H1 (cell line): Measurements from ENCODE around the gene NUPR1. TPM values are rescaled to one million over a fixed set of nuclear protein-coding genes. Genes with fewer than 3 reads are reported as not detected.

ENCODE experiments used
- CTCF ChIA-PET: fragments of 300-600 bp; sonication (Branson Sonifier 250); formaldehyde crosslinking; loops from one replicate; lab custom pipeline; 2021; ENCODE audit not compliant: partially characterized antibody; lab: Charles Lee
- POLR2A ChIA-PET: fragments of 300-600 bp; sonication (Branson Sonifier 250); formaldehyde crosslinking; loops from one replicate; lab custom pipeline; 2021; ENCODE audit warnings: inconsistent platforms; ENCODE audit not compliant: partially characterized antibody; lab: Charles Lee
- DNase-seq, 2 experiments: peaks; one replicate each; pipeline versions ENCODE4 v3.0.0 to v3.0.0-alpha.2; 2010 to 2022; ENCODE audit warnings: low spot score in 2 of 2, low read depth in 1 of 2, mixed read lengths in 1 of 2
- FAIRE-seq: peaks from 2 replicates; lab custom pipeline; 2011; peaks lifted over from hg19 to GRCh38; lab: Jason Lieb, UNC
- H2AFZ ChIP-seq: 2 replicates; pipeline ENCODE4 v1.8.1; 2012; ENCODE audit warnings: low read length, inconsistent platforms
- H2AK5ac ChIP-seq: 2 replicates; pipeline ENCODE4 v1.6.1; 2013; ENCODE audit warnings: low read depth, low read length
- H2BK120ac ChIP-seq: replicated peaks from 2 replicates; pipeline ENCODE3; 2013; ENCODE audit warnings: low read depth, low read length, inconsistent platforms
- H2BK12ac ChIP-seq: 2 replicates; pipeline ENCODE4 v1.6.1; 2013; ENCODE audit warnings: low read depth, low read length
- H2BK15ac ChIP-seq: 2 replicates; pipeline ENCODE4 v1.6.1; 2013; ENCODE audit warnings: low read length
- H2BK20ac ChIP-seq: 2 replicates; pipeline ENCODE4 v1.6.1; 2013; ENCODE audit warnings: low read length
- H2BK5ac ChIP-seq: 2 replicates; pipeline ENCODE4 v1.6.1; 2013; ENCODE audit warnings: low read depth, low read length
- H3K14ac ChIP-seq: 2 replicates; pipeline ENCODE4 v1.6.1; 2013; ENCODE audit warnings: inconsistent platforms; ENCODE audit not compliant: insufficient read length
- H3K18ac ChIP-seq: 2 replicates; pipeline ENCODE4 v1.6.1; 2013; ENCODE audit warnings: low read length; ENCODE audit errors: extremely low read depth
- H3K23ac ChIP-seq: 2 replicates; pipeline ENCODE4 v1.6.1; 2013; ENCODE audit warnings: inconsistent platforms; ENCODE audit not compliant: insufficient read length
- H3K23me2 ChIP-seq: 2 replicates; pipeline ENCODE4 v1.6.1; 2013; ENCODE audit warnings: low read depth, low read length
- H3K27ac ChIP-seq: 2 replicates; pipeline ENCODE4 v1.6.1; 2011; ENCODE audit warnings: low read depth, low read length, inconsistent platforms
- H3K27me3 ChIP-seq, 4 experiments: replicated peaks in 1 of 4; 1 replicate in 1 of 4; 2 replicates in 3 of 4; pipeline versions ENCODE4 v1.6.1 to v1.8.1; 2011 to 2013; ENCODE audit warnings: low read length in 3 of 4, mild to moderate bottlenecking in 3 of 4, inconsistent platforms in 2 of 4, mixed read lengths in 2 of 4, moderate library complexity in 1 of 4; ENCODE audit not compliant: control insufficient read depth in 3 of 4, insufficient read depth in 3 of 4; ENCODE audit errors: extremely low read depth in 1 of 4
- H3K36me3 ChIP-seq, 4 experiments: 2 replicates each; pipeline versions ENCODE4 v1.6.1 to v1.8.1; 2011 to 2013; ENCODE audit warnings: mild to moderate bottlenecking in 4 of 4, low read length in 3 of 4, moderate library complexity in 2 of 4, control low read depth in 1 of 4, inconsistent platforms in 1 of 4; ENCODE audit not compliant: insufficient read depth in 4 of 4, control insufficient read depth in 2 of 4
- H3K4ac ChIP-seq: replicated peaks from 2 replicates; pipeline ENCODE3; 2013; ENCODE audit warnings: low read length, low read depth, mixed read lengths, inconsistent platforms; ENCODE audit not compliant: insufficient read length
- H3K4me1 ChIP-seq, 4 experiments: replicated peaks in 1 of 4; 1 replicate in 1 of 4; 2 replicates in 3 of 4; pipeline versions ENCODE4 v1.6.1 to v1.8.1; 2011 to 2013; ENCODE audit warnings: low read length in 3 of 4, inconsistent platforms in 2 of 4, mixed read lengths in 1 of 4; ENCODE audit not compliant: insufficient read depth in 4 of 4, control insufficient read depth in 3 of 4
- H3K4me2 ChIP-seq, 2 experiments: 2 replicates each; pipeline versions ENCODE4 v1.6.1 to v1.8.1; 2011 to 2013; ENCODE audit warnings: low read depth in 2 of 2, low read length in 2 of 2, control low read depth in 1 of 2, inconsistent platforms in 1 of 2, mild to moderate bottlenecking in 1 of 2; ENCODE audit not compliant: insufficient read depth in 1 of 2
- H3K4me3 ChIP-seq, 4 experiments: fragments of 200-600, 300-600 bp in 1 of 4; sonication (generic), shearing (Covaris generic), sonication (Bioruptor Twin) in 1 of 4; 2 replicates each; pipeline versions ENCODE4 v1.5.1 to v1.8.1; 2011 to 2016; ENCODE audit warnings: low read length in 4 of 4, low read depth in 3 of 4, control low read depth in 2 of 4, inconsistent platforms in 2 of 4, mild to moderate bottlenecking in 2 of 4, mixed read lengths in 1 of 4, moderate library complexity in 1 of 4; ENCODE audit not compliant: insufficient read depth in 2 of 4; ENCODE audit errors: extremely low read depth in 1 of 4
- H3K56ac ChIP-seq: replicated peaks from 2 replicates; pipeline ENCODE3; 2013; ENCODE audit warnings: low read depth, mild to moderate bottlenecking, mixed read lengths, low read length, inconsistent platforms; ENCODE audit not compliant: insufficient read length
- H3K79me1 ChIP-seq: 2 replicates; pipeline ENCODE4 v1.6.1; 2013; ENCODE audit warnings: low read depth, low read length, control low read depth
- H3K79me2 ChIP-seq, 2 experiments: 2 replicates each; pipeline versions ENCODE4 v1.6.1 to v1.8.1; 2012 to 2013; ENCODE audit warnings: low read length in 2 of 2, mild to moderate bottlenecking in 2 of 2, inconsistent platforms in 1 of 2; ENCODE audit not compliant: insufficient read depth in 2 of 2, control insufficient read depth in 1 of 2
- H3K9ac ChIP-seq, 4 experiments: replicated peaks in 1 of 4; 1 replicate in 1 of 4; 2 replicates in 3 of 4; pipeline versions ENCODE4 v1.6.1 to v1.8.1; 2011 to 2013; ENCODE audit warnings: low read depth in 3 of 4, low read length in 3 of 4, control low read depth in 2 of 4, mild to moderate bottlenecking in 2 of 4, moderate library complexity in 2 of 4, inconsistent platforms in 1 of 4; ENCODE audit errors: extremely low read depth in 1 of 4
- H3K9me3 ChIP-seq, 2 experiments: 2 replicates each; pipeline versions ENCODE4 v1.6.1 to v1.8.1; 2012 to 2013; ENCODE audit warnings: mild to moderate bottlenecking in 2 of 2, moderate library complexity in 2 of 2, control low read depth in 1 of 2, inconsistent platforms in 1 of 2, low read depth in 1 of 2, low read length in 1 of 2, mixed read lengths in 1 of 2; ENCODE audit not compliant: insufficient read depth in 2 of 2
- H4K20me1 ChIP-seq, 2 experiments: replicated peaks in 1 of 2; 2 replicates each; pipeline versions ENCODE3 to v1.8.1; 2011 to 2013; ENCODE audit warnings: inconsistent platforms in 2 of 2, low read length in 2 of 2, mild to moderate bottlenecking in 1 of 2; ENCODE audit not compliant: insufficient read depth in 2 of 2, control insufficient read depth in 1 of 2
- H4K5ac ChIP-seq: 2 replicates; pipeline ENCODE4 v1.6.1; 2013; ENCODE audit warnings: low read length, low read depth, mixed read lengths, inconsistent platforms; ENCODE audit not compliant: insufficient read length
- H4K8ac ChIP-seq: 2 replicates; pipeline ENCODE4 v1.8.0; 2013; ENCODE audit warnings: mild to moderate bottlenecking, moderate library complexity, low read length, inconsistent platforms; ENCODE audit not compliant: insufficient read depth; ENCODE audit errors: extremely low read depth
- H4K91ac ChIP-seq: replicated peaks from 2 replicates; pipeline ENCODE3; 2013; ENCODE audit warnings: low read length, mixed read lengths, inconsistent platforms; ENCODE audit not compliant: insufficient read length
- CHD1 ChIP-seq: IDR thresholded peaks from 2 replicates; pipeline ENCODE4 v1.6.1; 2012; ENCODE audit warnings: low read depth, low read length, improper control_type of control experiment
- CHD2 ChIP-seq: IDR thresholded peaks from 2 replicates; pipeline ENCODE4 v1.6.1; 2012; ENCODE audit warnings: low read length, improper control_type of control experiment
- E2F6 ChIP-seq: IDR thresholded peaks from 2 replicates; pipeline ENCODE4 v1.6.1; 2012; ENCODE audit warnings: inconsistent platforms
- FOSL1 ChIP-seq: IDR thresholded peaks from 2 replicates; pipeline ENCODE4 v1.6.1; 2011; ENCODE audit warnings: mild to moderate bottlenecking, low read depth, low read length, moderate library complexity; ENCODE audit not compliant: insufficient read depth
- HDAC2 ChIP-seq, 2 experiments: fragments of 300-600 bp in 1 of 2; sonication (generic) in 1 of 2; IDR thresholded peaks; 2 replicates each; pipeline ENCODE4 v1.6.1; 2011 to 2012; ENCODE audit warnings: low read depth in 2 of 2, low read length in 2 of 2, mild to moderate bottlenecking in 2 of 2, moderate library complexity in 2 of 2, borderline replicate concordance in 1 of 2, inconsistent platforms in 1 of 2
- KDM1A ChIP-seq: fragments of 200-600, 300-600 bp; sonication (generic); IDR thresholded peaks from 2 replicates; pipeline ENCODE4 v1.7.1; 2016; ENCODE audit warnings: mild to moderate bottlenecking, low read length, borderline replicate concordance
- MAFK ChIP-seq: IDR thresholded peaks from 2 replicates; pipeline ENCODE4 v1.6.1; 2012; ENCODE audit warnings: low read depth, mild to moderate bottlenecking, improper control_type of control experiment, low read length
- SIRT6 ChIP-seq: IDR thresholded peaks from one replicate; pipeline ENCODE4 v1.7.1; 2012; ENCODE audit warnings: low read length, inconsistent platforms
- TBP ChIP-seq: IDR thresholded peaks from 2 replicates; pipeline ENCODE4 v1.6.1; 2011; ENCODE audit warnings: low read depth, low read length, improper control_type of control experiment
- USF2 ChIP-seq: IDR thresholded peaks from 2 replicates; pipeline ENCODE4 v1.6.1; 2011; ENCODE audit warnings: low read length, improper control_type of control experiment
- YY1 ChIP-seq: IDR thresholded peaks from 2 replicates; pipeline ENCODE4 v1.6.1; 2011; ENCODE audit warnings: low read depth, mild to moderate bottlenecking, low read length
- WGBS, 2 experiments: shearing (Covaris generic) in 1 of 2; methylation state at CpG; one replicate each; pipeline versions ENCODE4 v1.1.6 to v1.1.7; 2013 to 2015; ENCODE audit warnings: low lambda C conversion rate in 2 of 2, mixed read lengths in 2 of 2, inconsistent platforms in 1 of 2, low coverage in 1 of 2, missing lambda C conversion rate in 1 of 2; ENCODE audit not compliant: insufficient replicate concordance in 2 of 2, insufficient coverage in 1 of 2, insufficient read length in 1 of 2; ENCODE audit errors: extremely low coverage in 1 of 2, missing lambda C conversion rate in 1 of 2; 5-methylcytosine and 5-hydroxymethylcytosine counted together
- polyA plus RNA-seq, 7 experiments: library from polyadenylated mRNA; depleted of rRNA in 3 of 7; stranded (reverse) in 5 of 7; unstranded in 2 of 7; fragments of >200 nt in 5 of 7; fragments of 200-250 nt in 2 of 7; gene quantifications; 1 replicate in 5 of 7; 2 replicates in 1 of 7; 4 replicates in 1 of 7; pipeline versions ENCODE4 v1.2.1 to v1.2.3, GENCODE V29; 2011 to 2013; ENCODE audit warnings: missing spikeins in 2 of 7, mixed read lengths in 2 of 7
- total RNA-seq: library from RNA; stranded (reverse); fragmentation: NEBNext Ultra II Directional; extraction: Animal tissue kit (Norgen Biotek cat#: 25700); gene quantifications from 2 replicates; pipeline ENCODE4 v1.2.1, GENCODE V29; 2021
- TF ChIP-seq, protein P1 (sequence below): IDR thresholded peaks from 2 replicates; pipeline ENCODE4 v1.6.1; 2011; ENCODE audit warnings: low read depth, mild to moderate bottlenecking, low read length; ENCODE audit not compliant: insufficient read depth

Gene NUPR1
- total and polyA plus RNA-seq, 2 of the 8 experiments (the other 6 are each of a cell fraction or from before 2014, with no cell fraction given) = 0.17 to 0.20 TPM

- Histone ChIP-seq H3K4me1 (peaks cover 0 to 4% (median 1%) of the 10 kb centered on the region in 4 experiments; a peak in 2 of 7 replicates), H2BK120ac (no peak overlapping the region), H4K20me1 (no peaks in the 10 kb centered on the region), H2BK15ac (no peak overlapping the region), H3K23me2 (no peaks in the 10 kb centered on the region), H3K14ac (no peak overlapping the region), H3K27ac (no peak overlapping the region), H3K79me2 (no peaks in the 10 kb centered on the region), H3K4me2 (no peak overlapping the region), H2AK5ac (no peak overlapping the region), H3K56ac (no peak overlapping the region), H3K79me1 (no peaks in the 10 kb centered on the region), H3K18ac (no peak overlapping the region), H2AFZ (no peak overlapping the region), H2BK20ac (no peak overlapping the region), H3K9me3 (no peaks in the 10 kb centered on the region), H4K91ac (no peak overlapping the region), H3K36me3 (no peaks in the 10 kb centered on the region), H3K4me3 (no peak overlapping the region), H3K9ac (no peak overlapping the region), H4K8ac (no peak overlapping the region), H2BK5ac (no peak overlapping the region), H3K27me3 (no peaks in the 10 kb centered on the region), H3K4ac (no peak overlapping the region), H4K5ac (no peak overlapping the region), H3K23ac (no peak overlapping the region), H2BK12ac (no peak overlapping the region)
- ChIA-PET CTCF (interaction anchor here (0.6 to 0.8 kb wide), 2 partner anchors 24 to 74 kb away, joined by 3 to 5 read pairs; no protein-coding TSS in a partner anchor), POLR2A (interaction anchor here (2.2 kb wide), 1 partner anchor 12 kb away, joined by 5 read pairs; no protein-coding TSS in a partner anchor)
- FAIRE-seq (no peak), DNase-seq (no peak)
- WGBS, 2 experiments = 92% methylated on average over 7 of the region's 7 CpGs; no CpG with 5 or more reads in 1 of the 2 experiments
- TF ChIP-seq KDM1A (no peak), E2F6 (no peak), FOSL1 (no peak), CHD1 (no peak), HDAC2 (IDR thresholded peaks at IDR 0.05; ENCODE audit: borderline replicate concordance in 1 of 2, low read depth in 2 of 2, low read length in 2 of 2) (no peak), CHD2 (no peak), MAFK (no peak), TBP (no peak), SIRT6 (no peak), YY1 (no peak), USF2 (no peak)
- TF ChIP-seq, protein P1, sequence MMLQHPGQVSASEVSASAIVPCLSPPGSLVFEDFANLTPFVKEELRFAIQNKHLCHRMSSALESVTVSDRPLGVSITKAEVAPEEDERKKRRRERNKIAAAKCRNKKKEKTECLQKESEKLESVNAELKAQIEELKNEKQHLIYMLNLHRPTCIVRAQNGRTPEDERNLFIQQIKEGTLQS = no peak
These were observed 3.9 kb upstream of the NUPR1 start for GRCh38 chr16:28542646-28543045.
